Measurements from ENCODE around the gene MEIS2. TPM values are rescaled to one million over a fixed set of nuclear protein-coding genes. Genes with fewer than 3 reads are reported as not detected.

MEIS2 gene
- total RNA-seq: 10 to 100 TPM in 3 of 4 donors, 1 to 10 TPM in 1; 7.5 to 40.4 (median 21.2) TPM

DNA sequence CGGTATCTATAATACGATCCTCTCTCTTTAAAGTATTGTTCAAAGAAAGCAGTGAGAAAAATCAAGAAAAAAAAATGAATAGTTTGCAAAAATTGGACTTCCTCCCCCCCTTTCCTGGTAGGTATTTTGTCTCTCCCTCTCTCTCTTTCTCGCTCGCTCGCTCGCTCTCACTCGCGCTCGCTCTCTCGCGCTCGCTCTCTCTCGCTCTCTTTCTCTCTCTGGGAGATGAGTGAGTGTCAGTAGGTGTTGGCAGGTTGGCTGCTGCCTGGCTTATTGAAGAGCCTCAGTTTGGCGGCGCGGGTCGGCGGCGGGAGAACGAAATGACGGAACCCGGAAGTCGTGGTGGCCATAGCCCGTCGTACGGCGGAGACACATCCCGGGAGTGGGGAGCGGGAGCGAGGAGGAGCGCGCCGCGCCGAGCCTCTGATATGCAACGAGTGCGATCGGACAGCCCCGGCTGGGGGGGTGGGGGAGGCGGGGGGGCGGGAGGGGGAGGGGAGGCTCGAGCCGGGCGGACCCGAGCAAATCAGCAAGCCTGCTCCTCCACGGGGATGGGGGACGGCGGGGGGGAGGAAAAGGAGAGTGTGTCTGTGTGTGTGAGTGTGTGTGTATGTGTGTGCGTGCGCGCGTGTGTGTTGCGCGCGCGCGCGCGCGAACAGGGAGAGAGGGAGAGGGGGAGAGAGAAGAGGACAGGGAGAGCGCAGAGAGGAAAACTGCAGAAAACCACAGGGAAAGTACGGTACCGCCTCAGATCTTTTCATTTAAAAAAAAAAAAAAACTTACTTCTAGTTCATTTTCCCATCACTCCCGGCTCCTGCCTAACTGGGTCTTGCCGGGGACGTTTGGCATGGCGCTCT, at the start of gene MEIS2:
MEIS2 (minus strand) TSS at position 441 of the 857 bp plus-strand sequence. CDS start 1,083 bp downstream, outside the sequence.
- H3K27ac ChIP-seq: peak within 1 kb of the TSS; percentile 63 to 93 (median 74)
- no peaks in the 10 kb centered on the region for H3K9me3 ChIP-seq
- H3K36me3 ChIP-seq: no peaks in the 10 kb centered on the region
- H3K4me1 ChIP-seq: peaks cover 0 to 6% (median 0%) of the 10 kb centered on the region in 4 donors
- peak in 1 of 2 donors; percentile 43 for TF ChIP-seq POLR2A (IDR thresholded peaks at IDR 0.05)
- TF ChIP-seq, protein P1, sequence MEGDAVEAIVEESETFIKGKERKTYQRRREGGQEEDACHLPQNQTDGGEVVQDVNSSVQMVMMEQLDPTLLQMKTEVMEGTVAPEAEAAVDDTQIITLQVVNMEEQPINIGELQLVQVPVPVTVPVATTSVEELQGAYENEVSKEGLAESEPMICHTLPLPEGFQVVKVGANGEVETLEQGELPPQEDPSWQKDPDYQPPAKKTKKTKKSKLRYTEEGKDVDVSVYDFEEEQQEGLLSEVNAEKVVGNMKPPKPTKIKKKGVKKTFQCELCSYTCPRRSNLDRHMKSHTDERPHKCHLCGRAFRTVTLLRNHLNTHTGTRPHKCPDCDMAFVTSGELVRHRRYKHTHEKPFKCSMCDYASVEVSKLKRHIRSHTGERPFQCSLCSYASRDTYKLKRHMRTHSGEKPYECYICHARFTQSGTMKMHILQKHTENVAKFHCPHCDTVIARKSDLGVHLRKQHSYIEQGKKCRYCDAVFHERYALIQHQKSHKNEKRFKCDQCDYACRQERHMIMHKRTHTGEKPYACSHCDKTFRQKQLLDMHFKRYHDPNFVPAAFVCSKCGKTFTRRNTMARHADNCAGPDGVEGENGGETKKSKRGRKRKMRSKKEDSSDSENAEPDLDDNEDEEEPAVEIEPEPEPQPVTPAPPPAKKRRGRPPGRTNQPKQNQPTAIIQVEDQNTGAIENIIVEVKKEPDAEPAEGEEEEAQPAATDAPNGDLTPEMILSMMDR (IDR thresholded peaks at IDR 0.05): no peak
- peak within 1 kb of the TSS; percentile 44 to 79 (median 58) for H3K4me3 ChIP-seq
- peaks cover 0 to 6% of the 10 kb centered on the region in 2 donors for H3K27me3 ChIP-seq
- peak; percentile 40 to 85 (median 77) for DNase-seq

DNA sequence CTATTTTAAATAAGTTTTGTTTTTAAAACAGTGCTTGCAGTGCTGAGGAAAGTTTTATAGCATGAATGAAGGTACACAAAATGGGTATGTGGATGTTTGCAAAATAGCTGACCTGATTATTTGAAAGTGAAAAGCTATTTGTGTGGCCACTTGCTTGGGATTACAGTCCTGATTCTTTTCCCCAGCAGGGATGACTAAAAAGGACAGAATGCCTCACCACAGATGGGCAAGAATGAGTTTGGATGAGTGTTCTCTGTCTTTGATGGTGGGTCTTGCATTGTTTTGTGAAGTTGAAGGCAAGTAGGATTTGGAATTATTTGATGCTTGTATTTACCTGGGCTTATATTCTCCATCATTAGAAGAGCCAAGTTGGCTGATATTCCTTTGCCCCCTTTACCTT, 48.8 kb upstream of the MEIS2 start:
- DNase-seq: no peak
- H3K9me3 ChIP-seq: no peaks in the 10 kb centered on the region
- TF ChIP-seq POLR2A (IDR thresholded peaks at IDR 0.05): no peak
- TF ChIP-seq, protein P1 (IDR thresholded peaks at IDR 0.05): no peak
- no peaks in the 10 kb centered on the region for H3K36me3 ChIP-seq
- no peak overlapping the region for H3K4me3 ChIP-seq
- H3K27ac ChIP-seq: no peak overlapping the region
- H3K27me3 ChIP-seq: no peaks in the 10 kb centered on the region
- H3K4me1 ChIP-seq: no peaks in the 10 kb centered on the region

DNA sequence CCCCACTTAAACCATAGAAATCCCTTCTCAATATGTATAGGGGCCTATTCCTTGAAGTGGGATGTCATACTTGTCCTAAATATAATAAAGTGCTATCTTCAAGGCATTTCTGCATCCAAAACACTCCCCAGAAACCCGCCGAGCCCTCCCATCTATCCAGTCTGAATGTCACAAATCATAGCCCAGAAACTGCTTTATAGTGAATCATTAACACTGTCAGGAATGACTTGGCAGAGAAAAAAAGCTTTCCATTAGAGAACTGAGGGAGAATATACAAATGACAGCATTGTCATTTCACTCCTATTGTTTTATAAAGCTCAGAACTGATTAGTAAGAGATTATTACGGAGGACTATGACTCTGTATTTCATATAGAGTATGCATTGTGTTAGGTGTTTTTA, 48.4 kb upstream of the MEIS2 start:
- DNase-seq: no peak
- H3K27me3 ChIP-seq: no peaks in the 10 kb centered on the region
- H3K9me3 ChIP-seq: no peaks in the 10 kb centered on the region
- no peak for TF ChIP-seq POLR2A (IDR thresholded peaks at IDR 0.05)
- TF ChIP-seq, protein P1 (IDR thresholded peaks at IDR 0.05): no peak
- H3K4me1 ChIP-seq: no peaks in the 10 kb centered on the region
- H3K4me3 ChIP-seq: no peak overlapping the region
- H3K27ac ChIP-seq: no peak overlapping the region
- H3K36me3 ChIP-seq: no peaks in the 10 kb centered on the region

DNA sequence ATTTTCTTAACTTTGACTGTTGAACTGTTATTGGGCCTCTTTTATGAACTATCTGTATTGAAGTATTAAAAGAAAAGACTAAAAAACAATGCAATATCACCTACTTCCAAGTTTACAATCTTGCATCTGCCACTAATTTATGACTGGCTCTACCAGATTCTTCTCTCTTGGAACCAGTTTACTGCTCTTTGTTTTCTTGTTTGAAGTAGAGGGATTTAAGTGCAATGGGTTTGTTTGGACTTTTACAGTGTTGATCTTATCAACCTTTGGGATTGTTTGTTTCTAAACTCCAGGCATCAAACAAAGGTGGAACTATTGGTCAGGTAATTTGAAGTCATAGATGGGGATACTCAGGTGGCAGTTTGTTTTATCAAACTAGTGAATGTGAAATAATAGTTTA, 43.0 kb upstream of the MEIS2 start:
- no peaks in the 10 kb centered on the region for H3K9me3 ChIP-seq
- no peak overlapping the region for H3K4me3 ChIP-seq
- H3K27ac ChIP-seq: no peak overlapping the region
- no peak for DNase-seq
- TF ChIP-seq POLR2A (IDR thresholded peaks at IDR 0.05): no peak
- TF ChIP-seq, protein P1 (IDR thresholded peaks at IDR 0.05): no peak
- H3K27me3 ChIP-seq: no peaks in the 10 kb centered on the region
- H3K4me1 ChIP-seq: no peaks in the 10 kb centered on the region
- no peaks in the 10 kb centered on the region for H3K36me3 ChIP-seq

DNA sequence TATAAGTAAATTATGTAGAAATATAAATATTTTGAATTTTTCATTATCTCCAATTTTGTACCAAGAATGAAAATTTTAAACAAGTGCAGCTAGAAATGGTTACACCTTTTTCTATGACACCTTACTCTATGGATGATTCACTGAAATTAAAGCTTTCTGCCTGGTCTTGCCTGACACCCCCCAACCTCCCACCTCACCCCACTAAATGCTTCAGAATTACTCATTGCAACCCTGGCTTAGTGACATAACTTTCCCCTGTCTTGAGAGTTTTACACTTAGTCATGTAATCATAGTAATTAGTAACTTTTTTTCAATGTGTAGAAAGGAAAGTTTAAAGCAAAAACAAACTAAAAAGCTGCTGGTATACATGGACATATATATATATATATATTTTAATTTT, 42.0 kb upstream of the MEIS2 start:
- H3K4me3 ChIP-seq: no peak overlapping the region
- DNase-seq: no peak
- H3K36me3 ChIP-seq: no peaks in the 10 kb centered on the region
- H3K9me3 ChIP-seq: no peaks in the 10 kb centered on the region
- no peak for TF ChIP-seq POLR2A (IDR thresholded peaks at IDR 0.05)
- TF ChIP-seq, protein P1 (IDR thresholded peaks at IDR 0.05): no peak
- H3K4me1 ChIP-seq: no peaks in the 10 kb centered on the region
- no peaks in the 10 kb centered on the region for H3K27me3 ChIP-seq
- H3K27ac ChIP-seq: no peak overlapping the region

Data from Peyer's patch (tissue), 4 donors.